SU-DHL-6 (cell line): ENCODE data around the gene GIMAP4.

ENCODE experiments used
- CTCF ChIP-seq: fragments of 200-600 bp; sonication (generic); IDR thresholded peaks from one replicate; pipeline ENCODE4 v1.5.1; 2017; ENCODE audit warnings: antibody characterized with exemption, mild to moderate bottlenecking, low read length, moderate library complexity; ENCODE audit not compliant: insufficient read depth, poor library complexity, severe bottlenecking
- EZH2phosphoT487 ChIP-seq: fragments of 200-600 bp; sonication (generic), shearing (Covaris generic); conservative IDR thresholded peaks from 2 replicates; pipeline ENCODE4 v1.6.1; 2018; ENCODE audit warnings: mild to moderate bottlenecking, antibody characterized with exemption, low read length, moderate library complexity, mixed read lengths

- no peak for TF ChIP-seq CTCF
- TF ChIP-seq EZH2phosphoT487 = no peak
Observed at GRCh38 chr7:150621376-150621775, 54.2 kb downstream of the GIMAP4 start.
